Osteocyte (in vitro differentiated cells): ENCODE results near the gene FBXW4. TPM values are rescaled to one million over a fixed set of nuclear protein-coding genes. Genes with fewer than 3 reads are reported as not detected.

Source experiments
- DNase-seq: peaks from one replicate; pipeline ENCODE4 v3.0.0; 2021; ENCODE audit warnings: mixed read lengths; ENCODE audit not compliant: unreplicated experiment; ENCODE audit errors: extremely low spot score
- H3K27ac Mint-ChIP-seq: one replicate; pipeline ENCODE4 v1.8.0; 2021; ENCODE audit warnings: mild to moderate bottlenecking, mixed read lengths; ENCODE audit not compliant: unreplicated experiment
- H3K27me3 Mint-ChIP-seq: one replicate; pipeline ENCODE4 v1.8.0; 2021; ENCODE audit warnings: mixed read lengths; ENCODE audit not compliant: unreplicated experiment
- H3K36me3 Mint-ChIP-seq: one replicate; pipeline ENCODE4 v1.8.0; 2021; ENCODE audit warnings: mixed read lengths; ENCODE audit not compliant: unreplicated experiment
- H3K4me1 Mint-ChIP-seq: one replicate; pipeline ENCODE4 v1.8.0; 2021; ENCODE audit warnings: mixed read lengths; ENCODE audit not compliant: unreplicated experiment
- H3K4me3 Mint-ChIP-seq: one replicate; pipeline ENCODE4 v1.8.0; 2021; ENCODE audit warnings: mild to moderate bottlenecking, moderate library complexity, mixed read lengths; ENCODE audit not compliant: unreplicated experiment
- H3K9me3 Mint-ChIP-seq: one replicate; pipeline ENCODE4 v1.8.0; 2021; ENCODE audit warnings: mixed read lengths; ENCODE audit not compliant: unreplicated experiment
- CTCF ChIP-seq: fragments of 200-600 bp; sonication (generic); IDR thresholded peaks from 2 replicates; pipeline ENCODE4 v1.5.0; 2021; ENCODE audit warnings: antibody characterized with exemption, mild to moderate bottlenecking, moderate library complexity
- total RNA-seq: library from RNA; stranded (reverse); gene quantifications from 2 replicates; pipeline ENCODE4 v1.2.1, GENCODE V29; 2021

The FBXW4 gene
- total RNA-seq, 1 donor from 2014 or later, result 44.6 TPM

- H3K4me3 Mint-ChIP-seq, result no peak overlapping the region
- peaks cover 18% of the 10 kb centered on the region for H3K36me3 Mint-ChIP-seq
- no peaks in the 10 kb centered on the region for H3K9me3 Mint-ChIP-seq
- peaks cover 7% of the 10 kb centered on the region for H3K4me1 Mint-ChIP-seq
- DNase-seq, result no peak
- no peak overlapping the region for H3K27ac Mint-ChIP-seq
- no peaks in the 10 kb centered on the region for H3K27me3 Mint-ChIP-seq
- TF ChIP-seq CTCF, result no peak
These were observed 78.4 kb downstream of the FBXW4 start for GRCh38 chr10:101616415-101617101.

GRCh38 chr10:101615525-101616116, 79.3 kb downstream of the FBXW4 start:
- TF ChIP-seq CTCF, result no peak
- H3K27ac Mint-ChIP-seq, result no peak overlapping the region
- no peak for DNase-seq
- H3K36me3 Mint-ChIP-seq, result peaks cover 18% of the 10 kb centered on the region
- no peaks in the 10 kb centered on the region for H3K9me3 Mint-ChIP-seq
- H3K4me1 Mint-ChIP-seq, result peaks cover 7% of the 10 kb centered on the region
- no peaks in the 10 kb centered on the region for H3K27me3 Mint-ChIP-seq
- H3K4me3 Mint-ChIP-seq, result no peak overlapping the region

- DNase-seq, result no peak
- H3K9me3 Mint-ChIP-seq, result no peaks in the 10 kb centered on the region
- peaks cover 7% of the 10 kb centered on the region for H3K4me1 Mint-ChIP-seq
- TF ChIP-seq CTCF, result no peak
- no peaks in the 10 kb centered on the region for H3K27me3 Mint-ChIP-seq
- peaks cover 15% of the 10 kb centered on the region for H3K36me3 Mint-ChIP-seq
- H3K27ac Mint-ChIP-seq, result peak overlapping the region; percentile 27
- H3K4me3 Mint-ChIP-seq, result no peak overlapping the region
These were observed 80.1 kb downstream of the FBXW4 start for GRCh38 chr10:101614663-101615524.

GRCh38 chr10:101613646-101614045, 81.3 kb downstream of the FBXW4 start:
- DNase-seq, result no peak
- Mint-ChIP-seq H3K4me3 (no peak overlapping the region), H3K36me3 (peaks cover 20% of the 10 kb centered on the region), H3K27ac (no peak overlapping the region), H3K27me3 (no peaks in the 10 kb centered on the region), H3K4me1 (peaks cover 9% of the 10 kb centered on the region), H3K9me3 (no peaks in the 10 kb centered on the region)
- no peak for TF ChIP-seq CTCF

GRCh38 chr10:101612872-101613271, 82.1 kb downstream of the FBXW4 start:
- H3K4me3 Mint-ChIP-seq, result no peak overlapping the region
- H3K36me3 Mint-ChIP-seq, result peaks cover 15% of the 10 kb centered on the region
- H3K27me3 Mint-ChIP-seq, result no peaks in the 10 kb centered on the region
- no peak for TF ChIP-seq CTCF
- no peak for DNase-seq
- no peak overlapping the region for H3K27ac Mint-ChIP-seq
- H3K9me3 Mint-ChIP-seq, result no peaks in the 10 kb centered on the region
- peaks cover 9% of the 10 kb centered on the region for H3K4me1 Mint-ChIP-seq
